Testis (tissue), 3 donors: ENCODE results near the gene VPS37C. TPM values are rescaled to one million over a fixed set of nuclear protein-coding genes. Genes with fewer than 3 reads are reported as not detected.

Experiments
- DNase-seq: peaks from one replicate; pipeline ENCODE4 v3.0.0-alpha.2; 2019
- H3K27ac ChIP-seq, 2 donors: fragments of 200-600 bp; sonication (generic); one replicate each; pipeline ENCODE4 v1.5.1; 2019
- H3K27me3 ChIP-seq: fragments of 200-600 bp; sonication (generic); one replicate; pipeline ENCODE4 v1.5.1; 2019
- H3K36me3 ChIP-seq: fragments of 200-600 bp; sonication (generic); one replicate; pipeline ENCODE4 v1.5.1; 2017; ENCODE audit warnings: low read depth; ENCODE audit errors: missing control alignments
- H3K4me1 ChIP-seq: fragments of 200-600 bp; sonication (generic); one replicate; pipeline ENCODE4 v1.5.1; 2019
- H3K4me3 ChIP-seq, 2 donors: fragments of 200-600 bp; sonication (generic); one replicate each; pipeline ENCODE4 v1.5.1; 2017 to 2019
- H3K9me3 ChIP-seq: fragments of 200-600 bp; sonication (generic); one replicate; pipeline ENCODE4 v1.5.1; 2017
- POLR2A ChIP-seq: fragments of 450-650 bp; IDR thresholded peaks from one replicate; pipeline ENCODE4 v1.6.1; 2017; ENCODE audit warnings: antibody characterized with exemption, mild to moderate bottlenecking, moderate library complexity
- WGBS, 2 donors: methylation state at CpG; one replicate each; pipeline ENCODE4 v1.1.5; 2018; 5-methylcytosine and 5-hydroxymethylcytosine counted together
- intact Hi-C: fragments of 100-400 bp; cut with DNase I; formaldehyde crosslinking; loops from one replicate; pipeline ENCODE4 v1.15.1; 2023; ENCODE audit warnings: low total_unique reads
- polyA plus RNA-seq: library from polyadenylated mRNA; stranded (reverse); fragments of 350-450 nt; fragmentation: Illumina TruSeq; extraction: RNeasy Lipid Tissue Mini Kit (QIAGEN cat#74804); gene quantifications from one replicate; pipeline ENCODE4 v1.2.3, GENCODE V29; 2014; ENCODE audit warnings: low read depth, low replicate concordance; ENCODE audit not compliant: insufficient read depth
- total RNA-seq, 2 donors: library from RNA; depleted of rRNA; stranded (reverse); fragments of >200 nt; gene quantifications; one replicate each; pipeline ENCODE4 v1.2.3, GENCODE V29; 2016
- TF ChIP-seq, protein P1 (sequence below), 3 experiments: fragments of 450-650 bp in 2 of 3; fragments of 200-600 bp in 1 of 3; sonication (generic) in 1 of 3; IDR thresholded peaks; one replicate each; pipeline ENCODE4 v1.5.1; 2016 to 2019; ENCODE audit warnings: antibody characterized with exemption in 3 of 3, mild to moderate bottlenecking in 2 of 3, moderate library complexity in 1 of 3

The VPS37C gene
- total and polyA plus RNA-seq, 3 donors from 2014 or later: 29.1 to 36.9 (median 31.0) TPM

GRCh38 chr11:61108847-61109585 lies 52.2 kb downstream of the VPS37C start:
- Histone ChIP-seq H3K27ac (no peak overlapping the region), H3K27me3 (no peaks in the 10 kb centered on the region), H3K4me1 (no peaks in the 10 kb centered on the region), H3K9me3 (no peaks in the 10 kb centered on the region), H3K4me3 (no peak overlapping the region), H3K36me3 (no peaks in the 10 kb centered on the region)
- no peak for DNase-seq
- 72 to 82% methylated on average over 11 to 15 of the region's 15 CpGs for WGBS, 2 donors
- intact Hi-C loops: no loop called here
- TF ChIP-seq, protein P1, sequence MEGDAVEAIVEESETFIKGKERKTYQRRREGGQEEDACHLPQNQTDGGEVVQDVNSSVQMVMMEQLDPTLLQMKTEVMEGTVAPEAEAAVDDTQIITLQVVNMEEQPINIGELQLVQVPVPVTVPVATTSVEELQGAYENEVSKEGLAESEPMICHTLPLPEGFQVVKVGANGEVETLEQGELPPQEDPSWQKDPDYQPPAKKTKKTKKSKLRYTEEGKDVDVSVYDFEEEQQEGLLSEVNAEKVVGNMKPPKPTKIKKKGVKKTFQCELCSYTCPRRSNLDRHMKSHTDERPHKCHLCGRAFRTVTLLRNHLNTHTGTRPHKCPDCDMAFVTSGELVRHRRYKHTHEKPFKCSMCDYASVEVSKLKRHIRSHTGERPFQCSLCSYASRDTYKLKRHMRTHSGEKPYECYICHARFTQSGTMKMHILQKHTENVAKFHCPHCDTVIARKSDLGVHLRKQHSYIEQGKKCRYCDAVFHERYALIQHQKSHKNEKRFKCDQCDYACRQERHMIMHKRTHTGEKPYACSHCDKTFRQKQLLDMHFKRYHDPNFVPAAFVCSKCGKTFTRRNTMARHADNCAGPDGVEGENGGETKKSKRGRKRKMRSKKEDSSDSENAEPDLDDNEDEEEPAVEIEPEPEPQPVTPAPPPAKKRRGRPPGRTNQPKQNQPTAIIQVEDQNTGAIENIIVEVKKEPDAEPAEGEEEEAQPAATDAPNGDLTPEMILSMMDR (IDR thresholded peaks at IDR 0.05): no peak
- no peak for TF ChIP-seq POLR2A

GRCh38 chr11:61107888-61108287 lies 53.3 kb downstream of the VPS37C start:
- intact Hi-C loops: no loop called here
- TF ChIP-seq, protein P1 (IDR thresholded peaks at IDR 0.05): no peak
- no peak for TF ChIP-seq POLR2A

GRCh38 chr11:61106894-61107470 lies 54.2 kb downstream of the VPS37C start:
- DNase-seq: no peak

More at GRCh38 chr11:61107888-61108287, 53.3 kb downstream of the VPS37C start:
- WGBS, 2 donors: 89 to 94% methylated on average over 3 of the region's 3 CpGs
- H3K27ac ChIP-seq: no peak overlapping the region
- H3K9me3 ChIP-seq: no peaks in the 10 kb centered on the region
- H3K27me3 ChIP-seq: no peaks in the 10 kb centered on the region
- no peak overlapping the region for H3K4me3 ChIP-seq
- DNase-seq: no peak
- no peaks in the 10 kb centered on the region for H3K36me3 ChIP-seq
- peaks cover 2% of the 10 kb centered on the region for H3K4me1 ChIP-seq

DNA sequence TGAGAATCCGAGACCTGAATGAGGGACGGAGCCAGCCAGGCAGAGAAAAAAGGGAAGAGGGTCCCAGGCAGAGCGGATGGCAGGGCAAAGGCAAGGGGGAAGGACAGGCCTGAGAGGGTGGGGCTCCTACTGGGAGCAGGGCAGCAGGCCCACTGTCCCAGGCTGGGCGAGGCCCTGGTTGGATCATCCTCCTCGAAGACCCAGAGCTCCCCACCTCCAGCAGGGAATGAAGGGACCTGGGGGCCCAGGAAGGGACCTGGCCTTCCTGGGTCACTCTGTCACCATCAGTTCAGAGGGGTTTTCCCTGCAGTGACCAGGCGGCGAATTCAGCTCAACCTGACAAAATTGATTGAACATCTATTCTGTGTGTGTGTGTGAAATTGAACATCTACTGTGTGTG lies 54.9 kb downstream of the VPS37C start:
- H3K4me1 ChIP-seq: peaks cover 4% of the 10 kb centered on the region
- no peaks in the 10 kb centered on the region for H3K9me3 ChIP-seq
- DNase-seq: no peak
- TF ChIP-seq, protein P1 (IDR thresholded peaks at IDR 0.05): no peak
- no peak for TF ChIP-seq POLR2A
- no peaks in the 10 kb centered on the region for H3K27me3 ChIP-seq
- 77 to 83% methylated on average over 6 to 7 of the region's 7 CpGs for WGBS, 2 donors
- no peaks in the 10 kb centered on the region for H3K36me3 ChIP-seq
- no peak overlapping the region for H3K27ac ChIP-seq
- no peak overlapping the region for H3K4me3 ChIP-seq
- intact Hi-C loops: no loop called here

More at GRCh38 chr11:61106894-61107470, 54.2 kb downstream of the VPS37C start:
- no peaks in the 10 kb centered on the region for H3K9me3 ChIP-seq
- peaks cover 4% of the 10 kb centered on the region for H3K4me1 ChIP-seq
- TF ChIP-seq, protein P1 (IDR thresholded peaks at IDR 0.05): no peak
- TF ChIP-seq POLR2A: no peak
- H3K4me3 ChIP-seq: no peak overlapping the region
- H3K27ac ChIP-seq: no peak overlapping the region
- WGBS, 2 donors: 85 to 88% methylated on average over 11 of the region's 11 CpGs
- H3K27me3 ChIP-seq: no peaks in the 10 kb centered on the region
- intact Hi-C loops: no loop called here
- H3K36me3 ChIP-seq: no peaks in the 10 kb centered on the region
